Heart left ventricle (tissue), 13 donors: ENCODE results near the gene MRPL4.

Experiments used
- CTCF ChIP-seq, 12 donors: fragments of 200-600 bp; sonication (generic) in 4 of 12; IDR thresholded peaks; one replicate each; pipeline versions ENCODE4 v1.5.0 to v1.8.0; 2018 to 2022; ENCODE audit warnings: antibody characterized with exemption in 12 of 12, mild to moderate bottlenecking in 5 of 12
- POLR2A ChIP-seq, 2 donors: fragments of 450-650 bp; IDR thresholded peaks; one replicate each; pipeline ENCODE4 v1.6.1; 2017; ENCODE audit warnings: antibody characterized with exemption in 2 of 2, mild to moderate bottlenecking in 2 of 2, moderate library complexity in 2 of 2
- donor health status: ischemic (EF 13 %, LVEDD 7.1; RV severe dilation, severe dysfunction).
- donor health status: DM: no; HTN: yes; CAD: no.
- donor health status: DM: no; HTN: no; CAD: no.
- donor health status: ischemic (EF 25% LVEDD 6.9; RV normal size, moderate dysfunction).
- donor health status: ischemic (EF 25% LVEDD 5.7; RV mildly dilated, moderate dysfunction).
- donor health status: ischemic (EF 35%, LVEDD 5.7; RV mildly dilated, moderate dysfunction).
- donor health status: nonischemic (EF 11% LVEDD 7.7; RV severe dilation, severe dysfunction).
- donor health status: DM: yes; HTN: yes; CAD: no.
- donor health status: PGD.
- donor health status: ischemic (EF 29% LVEDD 5.4; RV normal size, mild dysfunction).
- donor health status: nonischemic (EF 23%, LVEDD 6.1; RV moderate dilation, normal function).

DNA sequence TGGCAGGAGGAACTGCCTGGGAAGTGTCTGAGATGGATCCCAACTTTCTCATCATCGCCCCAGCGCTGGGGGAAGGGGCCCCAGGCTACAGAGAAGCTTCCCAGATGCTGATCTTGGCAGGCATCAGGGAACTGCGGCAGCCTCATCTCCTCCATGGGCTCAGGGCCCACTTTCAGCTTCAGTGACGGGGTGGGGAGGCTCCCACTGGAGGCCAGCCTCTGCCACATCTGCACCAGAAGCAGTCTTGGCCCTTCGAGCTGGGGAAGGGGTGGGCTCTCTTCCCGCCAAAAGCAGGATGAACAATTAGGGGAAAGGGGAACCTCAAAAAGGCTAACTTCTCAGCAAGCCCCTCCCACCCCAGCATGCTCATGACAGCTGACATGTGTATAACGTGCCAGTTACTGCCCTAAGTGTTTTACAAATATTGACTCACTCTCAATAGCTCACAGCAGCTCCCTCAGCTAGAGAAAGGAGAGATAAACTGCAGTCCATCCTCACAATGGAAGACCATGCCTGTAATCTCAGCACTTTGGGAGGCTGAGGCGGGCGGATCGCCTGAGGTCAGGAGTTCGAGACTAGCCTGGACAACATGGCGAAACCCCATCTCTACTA, 13.7 kb upstream of the MRPL4 start:
- TF ChIP-seq CTCF (IDR thresholded peaks at IDR 0.05), result no peak
- TF ChIP-seq POLR2A (IDR thresholded peaks at IDR 0.05), result no peak
